NCI-H2227 (cell line): ENCODE results near the gene ENOPH1.
"Not testable (repeated sequence)": the region's sequence is repeated elsewhere in the genome, so short reads cannot be mapped to it uniquely, and the experiment has no call there.

Source experiments
- DNase-seq: peaks from one replicate; lab custom pipeline; 2025; ENCODE audit not compliant: unreplicated experiment; lab: John Stamatoyannopoulos, UW

The ENOPH1 gene

GRCh38 chr4:82467471-82467870, 37.1 kb downstream of the ENOPH1 start:
- DNase-seq, result peak; percentile 16

- DNase-seq, result no peak
Measured at GRCh38 chr4:82469791-82470345, 39.5 kb downstream of the ENOPH1 start.

- DNase-seq, result not testable (repeated sequence)
Measured at GRCh38 chr4:82473080-82473479, 42.7 kb downstream of the ENOPH1 start.

- no peak for DNase-seq
Measured at GRCh38 chr4:82473621-82474164, 43.3 kb downstream of the ENOPH1 start.

- not testable (repeated sequence) for DNase-seq
Measured at GRCh38 chr4:82475931-82476330, 45.5 kb downstream of the ENOPH1 start.

GRCh38 chr4:82477469-82477868, 47.1 kb downstream of the ENOPH1 start:
- not testable (repeated sequence) for DNase-seq

- DNase-seq, result no peak
Measured at GRCh38 chr4:82479562-82479961, 49.2 kb downstream of the ENOPH1 start.

- DNase-seq, result no peak
Measured at GRCh38 chr4:82480771-82481505, 50.5 kb downstream of the ENOPH1 start.

GRCh38 chr4:82481506-82481840, 51.1 kb downstream of the ENOPH1 start:
- DNase-seq, result no peak

GRCh38 chr4:82482387-82482786, 52.0 kb downstream of the ENOPH1 start:
- DNase-seq, result no peak

GRCh38 chr4:82484996-82485783, 54.8 kb downstream of the ENOPH1 start:
- no peak for DNase-seq

GRCh38 chr4:82489076-82489475, 58.7 kb downstream of the ENOPH1 start:
- no peak for DNase-seq

- no peak for DNase-seq
Measured at GRCh38 chr4:82489987-82490386, 59.6 kb downstream of the ENOPH1 start.

- peak; percentile 14 for DNase-seq
Measured at GRCh38 chr4:82491251-82491960, 61.0 kb downstream of the ENOPH1 start.

- no peak for DNase-seq
Measured at GRCh38 chr4:82493721-82494425, 63.5 kb downstream of the ENOPH1 start.

- no peak for DNase-seq
Measured at GRCh38 chr4:82495666-82496065, 65.3 kb downstream of the ENOPH1 start.

- peak; percentile 43 for DNase-seq
Measured at GRCh38 chr4:82496349-82496748, 66.0 kb downstream of the ENOPH1 start.

GRCh38 chr4:82499738-82500434, 69.5 kb downstream of the ENOPH1 start:
- no peak for DNase-seq

GRCh38 chr4:82500435-82501153, 70.2 kb downstream of the ENOPH1 start:
- DNase-seq, result peak; percentile 25

- no peak for DNase-seq
Measured at GRCh38 chr4:82501154-82501442, 70.7 kb downstream of the ENOPH1 start.
